HepG2 (cell line): ENCODE results near the gene EEF1A1. TPM values are rescaled to one million over a fixed set of nuclear protein-coding genes. Genes with fewer than 3 reads are reported as not detected.
A peak's percentile ranks its signal among the peaks of the same experiment; 100 is the strongest.

Experiments
- CHD4 ChIP-seq: fragments of 200-600 bp; sonication (generic); IDR thresholded peaks from 2 replicates; pipeline ENCODE4 v1.7.0; 2017; ENCODE audit warnings: mild to moderate bottlenecking, low read length, borderline replicate concordance
- FOXK2 ChIP-seq: fragments of 450-650 bp; IDR thresholded peaks from 2 replicates; pipeline ENCODE4 v1.6.1; 2016
- HCFC1 ChIP-seq: fragments of 150-350 bp; IDR thresholded peaks from 2 replicates; pipeline ENCODE4 v1.6.1; 2014; ENCODE audit warnings: low read depth, low read length
- HIVEP1 ChIP-seq: sonication (generic); formaldehyde crosslinking; IDR thresholded peaks from 2 replicates; pipeline ENCODE4 v1.4.0; 2020; ENCODE audit warnings: mild to moderate bottlenecking, missing genetic modification reagents
- HMGXB4 ChIP-seq, 2 experiments: sonication (generic) in 1 of 2; formaldehyde crosslinking in 1 of 2; IDR thresholded peaks; 2 replicates each; pipeline versions ENCODE4 v1.4.0 to v1.6.1; 2018 to 2020; ENCODE audit warnings: missing genetic modification reagents in 2 of 2, borderline replicate concordance in 1 of 2, low read depth in 1 of 2, mild to moderate bottlenecking in 1 of 2, missing biosample characterization in 1 of 2
- IRF9 ChIP-seq: sonication (generic); formaldehyde crosslinking; IDR thresholded peaks from 2 replicates; pipeline ENCODE4 v1.8.0; 2022; ENCODE audit warnings: missing genetic modification reagents, mild to moderate bottlenecking, borderline replicate concordance
- KAT2B ChIP-seq: fragments of 150-350 bp; IDR thresholded peaks from 2 replicates; pipeline ENCODE4 v1.6.1; 2014; ENCODE audit warnings: low read depth, low read length, borderline replicate concordance
- KAT8 ChIP-seq: IDR thresholded peaks from 2 replicates; pipeline ENCODE4 v1.6.1; 2016; ENCODE audit warnings: missing genetic modification reagents, missing compliant biosample characterization
- KDM6A ChIP-seq: IDR thresholded peaks from 2 replicates; pipeline ENCODE4 v1.6.1; 2016; ENCODE audit warnings: low read depth
- KLF11 ChIP-seq: IDR thresholded peaks from 2 replicates; pipeline ENCODE4 v1.6.1; 2016; ENCODE audit warnings: missing compliant biosample characterization
- MED8 ChIP-seq: sonication (generic); formaldehyde crosslinking; IDR thresholded peaks from 2 replicates; pipeline ENCODE4 v1.8.1; 2023; ENCODE audit warnings: mild to moderate bottlenecking, missing genetic modification reagents; ENCODE audit not compliant: insufficient replicate concordance
- MEIS2 ChIP-seq: sonication (generic); formaldehyde crosslinking; IDR thresholded peaks from 2 replicates; pipeline ENCODE4 v1.9.0; 2021; ENCODE audit warnings: mild to moderate bottlenecking, missing genetic modification reagents
- NCOA2 ChIP-seq: sonication (generic); formaldehyde crosslinking; IDR thresholded peaks from 2 replicates; pipeline ENCODE4 v1.8.0; 2022; ENCODE audit warnings: inconsistent platforms
- NR1H2 ChIP-seq: sonication (generic); formaldehyde crosslinking; IDR thresholded peaks from 2 replicates; pipeline ENCODE4 v1.8.1; 2022; ENCODE audit warnings: low read depth, missing genetic modification reagents, borderline replicate concordance
- PHB2 ChIP-seq: fragments of 450-650 bp; IDR thresholded peaks from 2 replicates; pipeline ENCODE4 v1.6.1; 2018; ENCODE audit not compliant: partially characterized antibody
- POGK ChIP-seq: sonication (generic); formaldehyde crosslinking; conservative IDR thresholded peaks from 2 replicates; pipeline ENCODE4 v1.8.0; 2022; ENCODE audit warnings: mild to moderate bottlenecking, moderate library complexity, missing genetic modification reagents
- RAD21 ChIP-seq: fragments of 450-650 bp; formaldehyde crosslinking; IDR thresholded peaks from 2 replicates; pipeline ENCODE4 v1.5.0; 2020; ENCODE audit warnings: mild to moderate bottlenecking
- TGIF2 ChIP-seq: IDR thresholded peaks from 2 replicates; pipeline ENCODE4 v1.6.1; 2016; ENCODE audit warnings: control low read depth, missing compliant biosample characterization
- ZFP62 ChIP-seq: sonication (generic); formaldehyde crosslinking; IDR thresholded peaks from 2 replicates; pipeline ENCODE4 v1.4.0; 2020; ENCODE audit warnings: missing genetic modification reagents
- ZNF503 ChIP-seq: sonication (generic); formaldehyde crosslinking; IDR thresholded peaks from 2 replicates; pipeline ENCODE4 v1.4.0; 2020; ENCODE audit warnings: missing genetic modification reagents
- ZNF510 ChIP-seq: sonication (generic); formaldehyde crosslinking; IDR thresholded peaks from 2 replicates; pipeline ENCODE4 v1.4.0; 2020; ENCODE audit warnings: low read depth, mild to moderate bottlenecking, missing genetic modification reagents
- ZNF549 ChIP-seq: sonication (generic); formaldehyde crosslinking; IDR thresholded peaks from 2 replicates; pipeline ENCODE4 v1.5.0; 2020; ENCODE audit warnings: missing genetic modification reagents
- ZNF724P ChIP-seq: sonication (generic); formaldehyde crosslinking; IDR thresholded peaks from 2 replicates; pipeline ENCODE4 v1.8.0; 2022; ENCODE audit warnings: missing genetic modification reagents, borderline replicate concordance
- ZNF766 ChIP-seq: sonication (generic); formaldehyde crosslinking; IDR thresholded peaks from 2 replicates; pipeline ENCODE4 v1.5.0; 2020; ENCODE audit warnings: missing genetic modification reagents, borderline replicate concordance
- polyA plus RNA-seq, 8 experiments: library from polyadenylated mRNA; depleted of rRNA in 3 of 8; stranded (reverse) in 7 of 8; unstranded in 1 of 8; fragments of >200 nt; fragmentation: Illumina TruSeq in 4 of 8; extraction: Trizol in 4 of 8; gene quantifications; 2 replicates each; pipeline versions ENCODE4 v1.2.1 to v1.2.3, GENCODE V29; 2011 to 2016; ENCODE audit warnings: low read depth in 4 of 8, missing spikeins in 1 of 8, mixed read lengths in 1 of 8; ENCODE audit not compliant: insufficient read depth in 1 of 8
- total RNA-seq, 5 experiments: library from RNA; depleted of rRNA; stranded (reverse); fragments of >200 nt; fragmentation: Illumina TruSeq; extraction: Trizol; gene quantifications; 2 replicates each; pipeline ENCODE4 v1.2.3, GENCODE V29; 2016; ENCODE audit warnings: low read depth in 1 of 5

EEF1A1 gene
- total and polyA plus RNA-seq, 2 of the 13 experiments (the other 11 are each of a cell fraction or from before 2014, with no cell fraction given): 13,726 to 17,172 TPM

- TF ChIP-seq HCFC1 (peak; percentile 40; the same call in 1 of the 2 replicates), IRF9 (CRISPR knock-in tag) (no peak; the same call in none of the 2 replicates), ZFP62 (CRISPR knock-in tag) (no peak), FOXK2 (peak; percentile 47; the same call in 1 of the 2 replicates), RAD21 (no peak), KAT2B (no peak), KLF11 (peak; percentile 66), KDM6A (CRISPR knock-in tag) (no peak; the same call in 1 of the 2 replicates), ZNF724P (CRISPR knock-in tag) (no peak), PHB2 (no peak), NCOA2 (CRISPR knock-in tag) (peak; percentile 65; the same call in 1 of the 2 replicates), ZNF766 (no peak), CHD4 (no peak), MEIS2 (CRISPR knock-in tag) (peak; percentile 83), HMGXB4 (CRISPR knock-in tag; IDR thresholded peaks at IDR 0.05; ENCODE audit: borderline replicate concordance in 1 of 2, low read depth in 1 of 2) (peak; percentile 50 to 69), ZNF549 (CRISPR knock-in tag) (no peak), NR1H2 (CRISPR knock-in tag) (no peak), MED8 (CRISPR knock-in tag) (peak; percentile 46), ZNF510 (CRISPR knock-in tag) (peak; percentile 35; the same call in 1 of the 2 replicates), POGK (CRISPR knock-in tag) (0 out of 2 replicates have a peak, but pooled peaks have one; percentile 1), ZNF503 (CRISPR knock-in tag) (0 out of 2 replicates have a peak, but pooled peaks have one; percentile 17), TGIF2 (CRISPR knock-in tag) (peak; percentile 76; the same call in 1 of the 2 replicates), KAT8 (CRISPR knock-in tag) (peak; percentile 75), HIVEP1 (CRISPR knock-in tag) (peak; percentile 53; the same call in 1 of the 2 replicates)
Measured at GRCh38 chr6:73520688-73521350, at the start of gene EEF1A1 (continued).
